Epithelial cell of esophagus (primary cell): ENCODE data around the gene GABARAP.

Source experiments
- DNase-seq: peaks from one replicate; pipeline ENCODE4 v3.0.0; 2010; ENCODE audit warnings: low read depth
- H3K4me3 ChIP-seq: 2 replicates; pipeline ENCODE4 v1.5.1; 2011; ENCODE audit warnings: mild to moderate bottlenecking, low read length, control low read depth
- CTCF ChIP-seq: IDR thresholded peaks from 2 replicates; pipeline ENCODE4 v1.5.1; 2011; ENCODE audit warnings: low read depth, mild to moderate bottlenecking, low read length, control low read depth, inconsistent platforms; ENCODE audit not compliant: insufficient read depth; ENCODE audit errors: missing control alignments

The GABARAP gene

DNA sequence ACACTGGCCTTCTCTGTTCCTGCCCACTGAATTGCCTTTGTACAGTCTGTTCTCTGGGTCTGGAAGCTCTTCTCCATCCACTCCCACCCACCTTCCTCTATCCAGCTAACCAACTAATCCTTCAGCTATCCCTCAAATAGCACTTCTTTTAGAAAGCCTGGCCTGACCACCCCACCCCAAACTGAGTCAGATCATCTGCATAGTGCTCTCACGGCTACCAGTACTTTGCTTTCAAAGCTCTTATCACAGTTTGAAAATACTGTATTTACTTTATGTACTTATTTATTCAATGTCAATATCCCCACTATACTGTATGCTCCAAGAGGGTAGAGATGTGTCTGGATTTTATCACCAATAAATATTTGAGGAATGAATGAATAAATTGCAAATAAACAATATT lies 24.5 kb upstream of the GABARAP start:
- DNase-seq: peak; percentile 29
- H3K4me3 ChIP-seq: no peak overlapping the region
- no peak for TF ChIP-seq CTCF

- peak overlapping the region; percentile 55 for H3K4me3 ChIP-seq
- TF ChIP-seq CTCF: no peak
- no peak for DNase-seq
Measured at GRCh38 chr17:7263801-7264078, 21.5 kb upstream of the GABARAP start.

GRCh38 chr17:7262935-7263800 lies 20.9 kb upstream of the GABARAP start:
- DNase-seq: peak; percentile 70
- peak overlapping the region; percentile 55 for H3K4me3 ChIP-seq
- TF ChIP-seq CTCF: no peak

GRCh38 chr17:7262192-7262934 lies 20.1 kb upstream of the GABARAP start, which contains the start of gene CLDN7:
TSS of gene CLDN7 (minus strand) at chr17:7262478. CDS start at chr17:7262043, 435 bp downstream.
- H3K4me3 ChIP-seq: peak within 1 kb of the TSS; percentile 55
- no peak for TF ChIP-seq CTCF
- peak; percentile 71 for DNase-seq

DNA sequence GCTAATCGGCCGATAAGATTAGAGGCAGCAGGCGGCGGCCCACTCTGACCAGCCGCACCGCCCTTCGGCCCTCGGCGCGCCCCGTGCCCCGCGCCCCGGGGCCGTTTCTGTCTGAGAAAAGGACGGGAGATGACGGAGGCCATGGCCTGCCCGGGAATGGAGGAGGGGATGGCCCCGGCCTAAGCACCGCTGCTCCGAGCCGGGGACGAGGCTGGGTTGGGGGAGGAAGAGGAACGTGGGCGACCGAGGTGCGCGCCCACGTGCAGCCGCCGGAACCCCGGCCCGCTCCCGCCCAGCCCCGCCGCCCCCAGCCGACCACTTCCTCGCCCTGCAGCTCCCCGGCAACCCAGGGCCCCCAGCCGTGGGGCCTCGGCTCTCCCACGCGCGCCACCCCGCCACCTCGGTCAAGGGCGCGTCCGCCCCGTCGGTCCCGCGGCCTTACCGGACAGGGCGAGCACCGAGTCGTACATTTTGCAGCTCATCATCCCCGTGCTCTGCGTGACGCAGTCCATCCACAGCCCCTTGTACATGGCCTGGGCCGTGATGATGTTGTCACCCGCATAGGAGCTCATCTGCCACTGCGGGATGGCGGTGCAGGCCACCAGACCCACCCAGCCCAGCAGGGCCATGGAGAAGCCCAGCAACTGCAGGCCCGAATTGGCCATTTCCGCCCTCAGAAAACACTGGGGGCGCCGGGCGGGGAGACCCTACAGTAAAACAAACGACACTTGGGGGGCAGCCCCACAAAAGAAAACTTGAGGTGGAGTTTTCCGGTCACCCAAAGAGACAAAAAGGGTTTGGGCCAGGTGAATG lies 19.3 kb upstream of the GABARAP start:
- no peak for DNase-seq
- TF ChIP-seq CTCF: no peak

GRCh38 chr17:7260651-7261378 lies 18.6 kb upstream of the GABARAP start:
- H3K4me3 ChIP-seq: peak overlapping the region; percentile 55
- DNase-seq: peak; percentile 66
- TF ChIP-seq CTCF: no peak

More for the DNA sequence above, 19.3 kb upstream of the GABARAP start:
- peak overlapping the region; percentile 55 for H3K4me3 ChIP-seq
